CD4-positive, alpha-beta T cell treated with Interleukin-21 for 1 hour (primary cell): ENCODE data around the gene SEC62.
A peak's percentile ranks its signal among the peaks of the same experiment; 100 is the strongest.
"Not testable (repeated sequence)": the region's sequence is repeated elsewhere in the genome, so short reads cannot be mapped to it uniquely, and the experiment has no call there.

Experiments used
- DNase-seq: peaks from one replicate; pipeline ENCODE4 v3.0.0-alpha.2; 2020

Gene SEC62

DNA sequence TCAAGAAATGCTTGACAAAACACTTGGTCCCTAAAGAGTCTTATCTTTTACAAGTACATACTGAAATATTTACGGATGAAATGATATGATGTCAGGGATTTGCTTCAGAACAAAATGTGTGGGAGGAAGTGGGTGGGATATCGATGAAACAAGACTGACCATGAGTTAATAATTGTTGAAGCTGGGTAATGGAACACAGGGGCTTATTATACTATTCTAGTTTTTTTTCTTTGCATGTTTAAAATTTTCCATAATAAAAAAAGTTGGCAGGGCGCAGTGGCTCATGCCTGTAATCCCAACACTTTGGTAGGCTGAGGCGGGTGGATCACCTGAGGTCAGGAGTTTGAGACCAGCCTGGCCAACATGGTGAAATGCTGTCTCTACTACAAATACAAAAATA, 52.7 kb downstream of the SEC62 start:
- not testable (repeated sequence) for DNase-seq

DNA sequence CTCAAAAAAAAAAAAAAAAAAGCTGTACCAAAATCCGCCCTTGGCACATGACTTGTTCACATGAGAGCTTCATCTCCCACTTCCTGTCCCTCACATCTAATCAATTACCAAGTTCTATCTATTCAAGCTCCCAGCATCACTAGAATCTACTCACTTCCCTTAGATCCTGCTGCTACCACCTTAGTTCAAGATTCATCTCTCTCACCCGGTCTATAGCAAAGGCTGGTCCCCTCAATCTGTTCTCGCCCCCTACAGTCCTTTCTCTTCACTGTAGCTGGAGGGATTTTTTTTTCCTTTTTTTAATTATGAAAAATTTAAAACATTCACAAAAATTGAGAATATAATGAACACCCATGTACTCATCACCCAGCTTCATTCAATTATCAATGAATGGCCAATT, 54.5 kb downstream of the SEC62 start:
- DNase-seq: peak; percentile 21

DNA sequence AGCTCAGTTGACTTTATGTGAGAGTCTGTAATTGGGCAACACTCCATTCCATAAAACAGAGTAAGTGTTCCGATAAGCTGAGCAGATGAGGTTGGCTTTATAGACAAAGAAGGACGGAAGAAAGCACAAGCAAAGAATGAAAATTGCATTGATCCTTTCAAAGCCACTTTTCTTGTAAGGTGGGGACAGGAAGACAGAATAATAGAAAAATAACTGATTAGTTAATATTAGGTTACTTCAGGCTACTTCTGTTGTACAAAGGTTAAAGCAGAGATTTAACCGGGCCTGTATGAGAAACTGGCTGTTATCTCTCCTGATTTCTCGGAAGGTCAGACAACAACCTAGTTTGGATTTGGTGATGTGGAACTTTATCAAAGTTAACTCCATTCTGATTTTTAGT, 55.7 kb downstream of the SEC62 start:
- DNase-seq: no peak

DNA sequence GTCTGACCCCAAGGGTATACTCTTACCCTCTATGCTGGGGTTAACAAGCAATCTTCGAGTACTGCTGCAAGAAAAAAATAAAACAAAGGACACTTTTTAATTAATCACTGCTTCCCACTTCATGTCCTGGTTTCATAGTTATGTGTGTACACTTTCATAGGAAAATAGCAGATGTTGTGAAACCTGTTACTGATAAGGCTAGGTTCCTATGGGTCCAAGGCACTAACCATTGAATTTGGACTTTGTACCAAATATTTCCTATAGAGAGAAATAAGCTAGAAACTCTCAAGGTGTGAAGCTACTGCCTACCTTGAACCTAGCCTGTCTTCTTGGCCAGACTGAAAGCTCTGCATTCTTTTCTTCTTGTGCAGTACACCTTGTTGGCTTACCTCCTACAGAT, 56.6 kb downstream of the SEC62 start:
- DNase-seq: no peak

DNA sequence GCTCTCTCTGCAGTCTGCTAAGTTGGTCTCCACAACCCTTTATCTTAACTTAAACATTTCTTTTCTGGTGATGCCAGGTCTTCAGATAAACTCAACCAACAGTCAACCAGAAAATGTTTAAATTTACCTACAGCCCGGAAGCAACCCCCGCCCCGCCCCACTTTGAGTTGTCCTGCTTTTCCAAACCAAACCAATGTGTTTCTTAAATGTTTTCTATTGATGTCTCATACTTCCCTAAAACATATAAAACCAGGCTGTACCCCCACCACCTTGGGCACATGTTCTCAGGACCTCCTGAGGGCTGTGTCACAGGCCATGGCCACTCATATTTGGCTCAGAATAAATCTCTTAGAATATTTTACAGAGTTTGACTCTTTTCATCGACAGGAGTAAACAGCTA, 58.0 kb downstream of the SEC62 start:
- DNase-seq: no peak

DNA sequence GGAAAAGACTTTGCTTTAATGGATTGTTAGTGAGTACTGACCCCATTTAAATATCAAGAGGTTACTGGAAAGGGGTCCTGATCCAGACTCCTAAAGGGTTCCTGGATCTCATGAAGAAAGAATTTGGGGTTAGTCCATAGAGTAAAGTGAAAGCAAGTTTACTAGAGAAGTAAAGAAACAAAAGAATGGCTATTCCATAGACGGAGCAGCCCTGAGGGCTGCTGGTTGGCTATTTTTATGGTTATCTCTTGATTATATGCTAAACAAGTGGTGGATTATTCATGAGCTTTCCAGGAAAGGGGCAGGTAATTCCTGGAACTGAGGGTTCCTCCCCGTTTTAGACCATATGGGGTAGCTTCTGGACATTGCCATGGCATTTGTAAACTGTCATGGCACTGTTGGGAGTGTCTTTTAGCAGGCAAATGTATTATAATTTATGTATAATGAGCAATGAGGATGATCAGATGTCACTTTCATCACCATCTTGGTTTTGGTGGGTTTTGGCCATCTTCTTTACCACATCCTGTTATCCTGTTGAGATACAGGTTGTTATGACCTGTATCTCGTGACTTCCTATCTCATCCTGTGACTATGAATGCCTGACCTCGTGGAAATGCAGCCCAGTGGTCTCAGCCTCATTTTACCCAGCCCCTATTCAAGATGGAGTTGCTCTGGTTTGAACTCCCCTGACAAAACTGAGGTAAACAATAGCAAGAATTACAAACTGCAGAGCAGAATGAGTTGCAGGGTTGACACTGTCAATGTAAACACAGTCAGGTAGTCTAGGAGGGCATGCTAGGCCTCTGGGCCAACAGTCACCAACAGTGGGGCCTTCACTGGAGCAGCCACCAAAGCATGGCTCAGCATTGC, 60.9 kb downstream of the SEC62 start:
- DNase-seq: no peak

DNA sequence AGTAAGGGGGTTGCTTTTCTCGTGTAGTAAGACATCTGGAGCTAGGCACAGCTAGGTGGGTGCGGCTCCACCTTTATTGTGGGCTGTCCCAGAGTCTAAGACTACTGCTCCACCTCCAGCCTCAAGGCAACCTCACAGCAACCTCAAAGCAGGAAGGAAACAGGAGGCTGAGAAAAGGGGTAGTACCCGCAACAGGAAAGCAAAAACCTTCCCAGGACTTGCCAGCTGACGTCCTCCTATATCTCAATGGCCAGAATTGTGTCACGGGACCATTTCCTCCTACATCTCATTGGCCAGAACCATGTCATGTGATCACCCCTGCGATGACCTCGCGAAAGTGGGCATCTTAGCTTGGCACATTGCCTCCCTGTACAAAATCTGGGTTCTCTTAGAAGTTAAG, 66.9 kb downstream of the SEC62 start:
- peak; percentile 74 for DNase-seq

DNA sequence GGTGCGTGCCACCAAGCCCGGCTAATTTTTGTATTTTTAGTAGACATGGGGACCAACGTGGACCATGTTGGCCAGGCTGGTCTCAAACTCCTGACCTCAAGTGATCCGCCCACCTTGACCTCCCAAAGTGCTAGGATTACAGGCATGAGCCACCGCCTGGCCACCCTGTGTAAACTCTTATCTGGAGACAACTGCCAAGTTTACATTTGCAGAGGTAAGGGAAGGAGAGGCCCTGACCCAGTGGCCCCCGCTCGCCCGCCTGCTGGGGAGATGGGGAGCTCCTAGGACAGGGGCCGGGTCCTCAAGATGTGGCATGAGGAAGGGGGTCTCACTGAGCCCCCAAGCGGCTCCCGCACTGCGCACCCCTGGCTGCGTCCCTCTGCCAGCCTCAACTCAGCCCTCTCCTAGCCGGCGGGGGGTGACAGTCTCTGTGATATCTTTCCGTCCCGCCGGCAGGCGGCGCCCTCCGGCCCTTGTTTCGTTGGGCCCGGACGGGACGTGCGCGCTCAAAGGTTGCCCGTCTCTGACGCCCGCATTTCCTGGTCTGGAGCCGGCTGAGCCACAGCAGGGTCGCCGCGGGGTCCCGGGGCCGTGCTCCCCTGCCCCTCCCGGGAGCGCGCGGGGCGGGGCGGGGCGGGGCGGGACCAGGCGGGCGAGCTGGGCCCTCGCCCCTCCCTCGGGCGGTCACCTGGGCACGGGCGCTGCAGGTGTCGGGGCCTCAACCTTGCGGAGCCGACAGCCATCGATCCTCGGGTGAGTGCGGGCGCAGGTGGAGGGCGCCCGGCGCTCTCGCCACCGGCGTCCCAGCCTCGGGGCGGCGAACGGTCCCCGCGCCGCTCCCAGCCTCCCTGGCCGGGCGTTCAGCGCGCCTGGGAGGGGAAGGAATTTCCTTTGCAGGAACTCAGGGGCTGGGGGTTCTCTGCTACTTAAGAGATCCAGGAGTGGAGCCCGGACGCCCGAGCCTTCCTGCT, 71.1 kb downstream of the SEC62 start, which contains the start of gene GPR160:
Gene GPR160, plus strand, starts transcription at position 533 of the 971 bp plus-strand sequence. CDS start 45,978 bp downstream, outside the sequence.
- DNase-seq: peak; percentile 83

DNA sequence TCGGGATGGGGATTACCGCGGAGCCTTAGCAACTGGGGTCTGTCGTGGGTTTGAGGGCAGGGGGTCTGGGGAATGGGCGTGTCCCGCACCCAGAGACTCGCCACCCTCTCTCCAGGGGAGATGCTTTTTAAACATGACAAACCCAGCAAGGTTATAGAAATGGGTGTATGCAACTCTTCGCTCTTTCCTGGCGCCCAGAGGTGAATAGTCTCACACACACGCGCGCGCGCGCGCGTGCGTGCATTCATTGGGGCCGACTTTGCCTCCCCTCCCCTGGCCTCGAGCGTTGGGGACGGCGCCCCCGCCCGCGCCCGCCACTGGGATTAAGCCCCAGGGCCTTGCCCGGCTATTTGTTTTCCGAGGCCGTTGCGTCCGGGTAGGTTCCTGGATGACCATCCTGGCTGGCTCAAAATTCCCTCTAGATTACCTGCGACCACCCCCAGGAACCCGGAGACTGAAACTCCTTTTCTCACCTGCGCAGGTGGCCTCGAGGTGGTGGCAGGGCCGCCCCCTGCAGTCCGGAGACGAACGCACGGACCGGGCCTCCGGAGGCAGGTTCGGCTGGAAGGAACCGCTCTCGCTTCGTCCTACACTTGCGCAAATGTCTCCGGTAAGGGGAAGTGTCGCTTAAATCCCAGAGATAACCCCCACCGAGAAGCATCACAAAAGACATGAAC, 72.0 kb downstream of the SEC62 start:
- DNase-seq: peak; percentile 27

DNA sequence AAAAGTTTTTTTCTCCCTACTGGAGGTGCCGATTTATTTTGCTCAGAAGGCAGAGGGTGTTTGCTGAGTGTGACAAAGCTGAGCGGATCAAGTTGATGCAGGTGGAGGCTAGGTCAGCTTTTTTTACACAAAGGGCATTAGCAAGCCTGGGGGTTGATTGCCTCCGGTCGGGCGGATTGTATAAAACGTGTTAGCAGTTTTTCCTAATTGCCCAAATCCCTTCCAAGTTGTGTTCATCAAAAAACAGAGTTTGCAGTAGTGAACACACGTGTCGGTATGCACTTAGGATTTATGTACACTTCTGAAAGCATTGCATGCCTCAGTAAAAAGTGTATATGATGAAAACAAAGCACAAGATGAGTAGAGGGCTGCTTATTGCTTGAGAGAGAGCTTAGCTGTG, 73.8 kb downstream of the SEC62 start:
- no peak for DNase-seq

DNA sequence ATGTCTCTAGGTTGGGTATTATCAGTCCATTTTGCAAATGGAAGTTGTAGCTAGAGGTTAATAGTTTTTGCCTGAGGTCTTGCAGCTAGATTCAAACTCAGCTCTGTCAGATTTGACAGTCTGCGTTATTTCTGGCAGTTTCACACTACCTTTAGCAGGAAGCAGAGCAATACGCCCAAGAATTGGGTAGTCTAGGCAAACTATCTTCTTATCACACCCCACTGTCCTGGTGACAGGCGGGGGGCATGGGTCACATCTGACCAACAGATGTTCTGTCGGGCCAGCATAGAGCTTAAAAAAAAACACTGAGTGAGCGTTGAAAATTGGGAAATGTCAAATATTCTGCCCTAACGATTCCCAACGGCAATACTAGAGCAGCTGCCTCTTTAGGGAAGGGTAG, 76.9 kb downstream of the SEC62 start:
- no peak for DNase-seq

DNA sequence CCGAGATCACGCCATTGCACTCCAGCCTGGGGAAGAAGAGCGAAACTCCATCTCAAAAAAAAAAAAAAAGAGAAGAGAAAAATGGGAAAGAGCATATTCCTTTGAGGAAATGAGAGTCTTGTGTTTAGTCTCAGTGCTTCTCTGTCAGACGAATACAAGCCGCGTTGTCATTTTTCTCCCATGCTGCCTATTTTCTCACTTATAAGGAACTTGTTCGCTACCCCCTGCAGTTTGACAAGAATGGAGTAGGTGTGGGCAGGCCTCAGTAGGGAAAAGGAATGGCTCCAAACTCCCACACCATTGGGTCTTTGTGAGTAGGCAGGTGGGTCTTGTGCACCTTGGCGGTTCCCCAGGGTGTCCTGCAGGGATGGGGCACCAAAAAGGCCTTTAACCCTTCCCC, 77.7 kb downstream of the SEC62 start:
- no peak for DNase-seq

DNA sequence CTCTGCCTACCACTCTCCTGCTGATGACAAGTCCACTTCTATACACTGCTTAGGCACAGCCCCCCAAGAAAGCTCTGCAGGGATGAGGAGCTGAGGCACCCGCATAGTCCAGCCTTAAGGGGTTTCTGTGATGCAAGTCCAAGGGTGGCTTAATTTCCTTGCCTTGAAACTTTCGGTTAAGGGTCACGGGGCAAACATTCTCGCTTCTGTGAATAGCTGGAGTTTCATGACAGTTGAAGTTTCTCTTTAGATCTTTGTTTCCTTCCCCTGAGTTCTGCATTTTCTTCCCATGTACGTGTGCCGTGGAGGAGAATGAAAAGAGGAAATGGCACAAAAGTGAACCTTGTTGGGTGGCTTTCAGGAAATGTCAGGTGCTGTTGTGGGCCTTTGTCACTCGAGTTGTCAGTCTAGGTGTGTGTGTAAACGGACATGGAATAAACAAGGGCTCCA, 78.2 kb downstream of the SEC62 start:
- no peak for DNase-seq

DNA sequence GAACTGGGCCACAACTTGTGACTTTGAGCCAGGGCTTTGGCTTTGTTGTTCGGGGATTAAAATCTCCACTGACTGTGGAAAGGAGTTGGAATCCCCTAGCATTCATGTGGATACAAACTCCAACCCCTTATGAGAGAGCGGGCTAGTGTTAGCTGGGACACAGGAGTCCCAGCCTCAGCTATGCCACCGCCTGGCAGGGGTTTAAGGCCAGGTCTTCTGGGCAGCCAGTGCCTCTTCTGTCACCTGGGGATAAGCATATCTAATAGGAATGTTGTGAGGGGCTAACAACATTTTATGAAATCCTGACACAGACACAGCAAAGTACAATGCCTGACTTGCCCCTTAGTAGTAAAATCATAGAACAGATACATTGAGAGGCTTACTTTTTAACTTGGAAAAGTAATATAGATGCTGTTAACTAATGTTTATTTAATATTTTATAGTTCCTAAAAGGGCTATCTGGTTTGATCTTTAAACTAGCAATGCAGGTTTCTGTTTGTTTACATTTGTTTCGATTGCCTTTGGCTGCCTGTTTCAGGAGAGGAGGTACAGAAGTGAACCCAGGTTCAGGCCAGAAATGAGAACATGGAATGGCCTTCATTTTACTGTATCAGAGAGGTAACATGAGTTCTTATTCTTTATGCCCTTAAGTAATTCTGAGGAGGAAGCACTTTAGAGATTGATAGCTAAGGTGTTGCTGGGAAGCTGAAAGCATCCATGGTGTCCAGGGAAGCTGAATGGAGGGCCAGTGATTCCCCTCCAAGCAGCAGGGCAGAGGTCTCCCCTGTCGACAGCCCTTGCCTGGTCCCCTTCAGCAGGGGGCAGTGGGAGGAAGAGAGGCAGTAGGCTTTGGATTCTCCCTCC, 79.9 kb downstream of the SEC62 start:
- no peak for DNase-seq

DNA sequence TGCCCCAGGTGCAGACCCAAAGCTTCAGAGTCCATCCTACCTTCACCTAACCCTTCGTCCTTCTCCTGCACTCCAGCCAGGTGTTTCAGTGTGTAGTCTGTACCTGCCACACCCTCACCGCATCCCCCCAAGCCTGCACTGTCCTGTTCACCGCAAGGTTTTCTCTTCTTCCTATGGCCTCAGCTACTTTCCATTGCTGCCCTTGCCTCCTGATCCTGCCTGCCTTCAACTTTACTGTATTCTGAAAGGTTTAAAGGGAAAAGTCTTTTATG, 80.5 kb downstream of the SEC62 start:
- DNase-seq: no peak
